GM06990 (cell line): Measurements from ENCODE around the gene ARHGAP45.

Experiments
- DNase-seq: peaks from one replicate; pipeline ENCODE4 v3.0.0-alpha.2; 2011; ENCODE audit not compliant: insufficient read length; ENCODE audit errors: extremely low read depth
- H3K27me3 ChIP-seq: replicated peaks from 2 replicates; pipeline ENCODE4 v1.6.0; 2011; ENCODE audit warnings: low read length; ENCODE audit not compliant: control insufficient read depth, insufficient read depth
- H3K36me3 ChIP-seq: 2 replicates; pipeline ENCODE4 v1.5.1; 2011; ENCODE audit warnings: low read length; ENCODE audit not compliant: control insufficient read depth, insufficient read depth
- H3K4me3 ChIP-seq: replicated peaks from 2 replicates; pipeline ENCODE4 v1.5.1; 2011; ENCODE audit warnings: low read depth, mild to moderate bottlenecking, control low read depth, low read length
- CTCF ChIP-seq: IDR thresholded peaks from 2 replicates; pipeline ENCODE4 v1.5.1; 2011; ENCODE audit warnings: low read length, control low read depth, mild to moderate bottlenecking, inconsistent platforms; ENCODE audit not compliant: insufficient read depth, poor library complexity, severe bottlenecking

The ARHGAP45 gene

GRCh38 chr19:1079566-1080111, 12.7 kb downstream of the ARHGAP45 start:
- no peak for DNase-seq
- H3K4me3 ChIP-seq = no peak overlapping the region
- H3K27me3 ChIP-seq = no peaks in the 10 kb centered on the region
- peaks cover 56% of the 10 kb centered on the region for H3K36me3 ChIP-seq
- TF ChIP-seq CTCF = no peak

DNA sequence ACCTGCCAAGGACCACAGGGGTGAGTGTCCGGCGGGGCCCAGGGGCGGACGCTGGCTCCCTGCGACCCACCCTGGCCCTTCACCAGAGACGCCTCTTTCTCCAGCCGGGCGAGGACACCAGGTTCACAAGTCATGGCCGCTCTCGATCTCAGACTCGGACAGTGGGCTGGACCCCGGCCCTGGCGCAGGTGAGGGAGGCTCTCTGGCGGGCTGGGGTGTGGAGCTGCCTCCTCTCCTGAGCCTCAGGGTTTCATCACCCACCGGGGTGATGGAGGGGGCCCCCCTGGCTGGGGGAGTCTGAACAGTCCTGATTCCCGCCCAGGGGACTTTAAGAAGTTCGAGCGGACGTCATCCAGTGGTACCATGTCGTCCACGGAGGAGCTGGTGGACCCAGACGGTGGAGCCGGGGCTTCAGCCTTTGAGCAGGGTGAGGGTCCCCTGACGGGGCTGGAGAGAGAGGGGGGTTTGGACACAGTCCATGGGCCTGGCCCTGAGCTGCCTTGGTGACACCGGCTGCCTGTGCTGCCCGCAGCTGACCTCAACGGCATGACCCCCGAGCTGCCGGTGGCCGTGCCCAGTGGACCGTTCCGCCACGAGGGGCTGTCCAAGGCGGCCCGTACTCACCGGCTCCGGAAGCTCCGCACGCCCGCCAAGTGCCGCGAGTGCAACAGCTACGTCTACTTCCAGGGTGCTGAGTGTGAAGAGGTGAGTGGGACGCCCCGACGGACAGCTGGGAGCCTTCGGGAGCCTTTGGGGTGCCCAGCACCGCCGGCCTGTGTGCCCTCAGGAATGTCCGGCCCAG, 13.6 kb downstream of the ARHGAP45 start:
- H3K4me3 ChIP-seq = no peak overlapping the region
- no peak for TF ChIP-seq CTCF
- no peaks in the 10 kb centered on the region for H3K27me3 ChIP-seq
- H3K36me3 ChIP-seq = peaks cover 59% of the 10 kb centered on the region
- no peak for DNase-seq

- DNase-seq = no peak
- Histone ChIP-seq H3K36me3 (peaks cover 60% of the 10 kb centered on the region), H3K27me3 (no peaks in the 10 kb centered on the region), H3K4me3 (no peak overlapping the region)
- TF ChIP-seq CTCF = no peak
Measured at GRCh38 chr19:1081301-1082164, 14.6 kb downstream of the ARHGAP45 start.

GRCh38 chr19:1082165-1082927, 15.4 kb downstream of the ARHGAP45 start:
- no peak for TF ChIP-seq CTCF
- Histone ChIP-seq H3K36me3 (peaks cover 65% of the 10 kb centered on the region), H3K4me3 (no peak overlapping the region), H3K27me3 (no peaks in the 10 kb centered on the region)
- DNase-seq = peak; percentile 85
